HCT116 (cell line): Measurements from ENCODE around the gene TM4SF20.

Source experiments
- CBX3 ChIP-seq: IDR thresholded peaks from 2 replicates; pipeline ENCODE4 v1.6.1; 2012; ENCODE audit warnings: low read depth
- CEBPB ChIP-seq: IDR thresholded peaks from 2 replicates; pipeline ENCODE4 v1.6.1; 2012; ENCODE audit warnings: low read depth
- FOSL1 ChIP-seq: IDR thresholded peaks from 2 replicates; pipeline ENCODE4 v1.6.1; 2012; ENCODE audit warnings: low read depth
- POLR2A ChIP-seq: IDR thresholded peaks from 2 replicates; pipeline ENCODE4 v1.7.0; 2011; ENCODE audit warnings: borderline replicate concordance; ENCODE audit not compliant: insufficient read depth, insufficient read length; ENCODE audit errors: extremely low read depth
- POLR2AphosphoS5 ChIP-seq: IDR thresholded peaks from 2 replicates; pipeline ENCODE4 v1.6.1; 2011; ENCODE audit warnings: mild to moderate bottlenecking, low read depth, low read length, moderate library complexity
- SP1 ChIP-seq: IDR thresholded peaks from 2 replicates; pipeline ENCODE4 v1.6.1; 2012; ENCODE audit warnings: low read depth
- YY1 ChIP-seq: IDR thresholded peaks from 2 replicates; pipeline ENCODE4 v1.6.1; 2011; ENCODE audit warnings: low read length, low read depth, moderate library complexity, mild to moderate bottlenecking; ENCODE audit not compliant: insufficient replicate concordance; ENCODE audit errors: extremely low read depth
- ZFX ChIP-seq: fragments of 450-650 bp; IDR thresholded peaks from 2 replicates; pipeline ENCODE4 v1.6.1; 2017
- ZNF274 ChIP-seq: fragments of 200-500 bp; sonication (Bioruptor generic); IDR thresholded peaks from 2 replicates; pipeline ENCODE4 v1.6.1; 2014; ENCODE audit warnings: mild to moderate bottlenecking, low read depth, low read length, inconsistent platforms
- TF ChIP-seq, protein P1 (sequence below), 3 experiments: fragments of 200-600 bp in 1 of 3; sonication (generic) in 1 of 3; IDR thresholded peaks in 2 of 3; conservative IDR thresholded peaks in 1 of 3; 2 replicates each; pipeline ENCODE4 v1.5.1; 2012 to 2017; ENCODE audit warnings: low read depth in 2 of 3, low read length in 2 of 3, antibody characterized with exemption in 1 of 3, borderline replicate concordance in 1 of 3, control low read depth in 1 of 3, mild to moderate bottlenecking in 1 of 3, mixed read lengths in 1 of 3, mixed run types in 1 of 3, moderate library complexity in 1 of 3; ENCODE audit not compliant: insufficient read depth in 1 of 3
- TF ChIP-seq, protein P2 (sequence below): IDR thresholded peaks from 2 replicates; pipeline ENCODE4 v1.6.1; 2012
- TF ChIP-seq, protein P3 (sequence below): IDR thresholded peaks from 2 replicates; pipeline ENCODE4 v1.6.1; 2011; ENCODE audit warnings: mild to moderate bottlenecking, low read length, moderate library complexity; ENCODE audit not compliant: insufficient replicate concordance; ENCODE audit errors: extremely low read depth

DNA sequence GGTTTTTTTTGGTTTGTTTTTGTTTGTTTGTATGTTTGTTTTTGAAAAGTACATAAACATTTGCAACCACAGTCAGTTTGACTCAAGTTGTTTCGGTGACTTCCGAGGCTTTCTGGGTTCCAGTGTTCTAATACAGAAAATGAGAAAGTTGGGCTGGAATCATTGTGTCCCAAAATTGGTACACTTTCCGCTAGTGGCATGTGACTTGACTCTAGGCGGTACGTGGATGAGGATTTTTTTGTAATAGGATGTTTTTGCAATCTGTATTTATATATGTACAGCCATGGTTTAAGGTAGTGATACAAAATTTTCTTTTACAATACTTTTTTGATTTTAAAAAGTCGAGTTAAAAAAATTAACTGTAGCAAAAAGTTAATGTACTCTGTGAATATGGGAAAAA lies 52.3 kb downstream of the TM4SF20 start:
- TF ChIP-seq, protein P1, sequence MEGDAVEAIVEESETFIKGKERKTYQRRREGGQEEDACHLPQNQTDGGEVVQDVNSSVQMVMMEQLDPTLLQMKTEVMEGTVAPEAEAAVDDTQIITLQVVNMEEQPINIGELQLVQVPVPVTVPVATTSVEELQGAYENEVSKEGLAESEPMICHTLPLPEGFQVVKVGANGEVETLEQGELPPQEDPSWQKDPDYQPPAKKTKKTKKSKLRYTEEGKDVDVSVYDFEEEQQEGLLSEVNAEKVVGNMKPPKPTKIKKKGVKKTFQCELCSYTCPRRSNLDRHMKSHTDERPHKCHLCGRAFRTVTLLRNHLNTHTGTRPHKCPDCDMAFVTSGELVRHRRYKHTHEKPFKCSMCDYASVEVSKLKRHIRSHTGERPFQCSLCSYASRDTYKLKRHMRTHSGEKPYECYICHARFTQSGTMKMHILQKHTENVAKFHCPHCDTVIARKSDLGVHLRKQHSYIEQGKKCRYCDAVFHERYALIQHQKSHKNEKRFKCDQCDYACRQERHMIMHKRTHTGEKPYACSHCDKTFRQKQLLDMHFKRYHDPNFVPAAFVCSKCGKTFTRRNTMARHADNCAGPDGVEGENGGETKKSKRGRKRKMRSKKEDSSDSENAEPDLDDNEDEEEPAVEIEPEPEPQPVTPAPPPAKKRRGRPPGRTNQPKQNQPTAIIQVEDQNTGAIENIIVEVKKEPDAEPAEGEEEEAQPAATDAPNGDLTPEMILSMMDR (IDR thresholded peaks at IDR 0.05 in 2 of 3, conservative IDR thresholded peaks at IDR 0.05 in 1 of 3; ENCODE audit: borderline replicate concordance in 1 of 3, insufficient read depth in 1 of 3, low read depth in 2 of 3, low read length in 2 of 3): no peak
- TF ChIP-seq, protein P2, sequence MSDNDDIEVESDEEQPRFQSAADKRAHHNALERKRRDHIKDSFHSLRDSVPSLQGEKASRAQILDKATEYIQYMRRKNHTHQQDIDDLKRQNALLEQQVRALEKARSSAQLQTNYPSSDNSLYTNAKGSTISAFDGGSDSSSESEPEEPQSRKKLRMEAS: no peak
- no peak for TF ChIP-seq YY1
- no peak for TF ChIP-seq ZNF274
- no peak for TF ChIP-seq FOSL1
- no peak for TF ChIP-seq ZFX
- TF ChIP-seq CBX3: no peak
- no peak for TF ChIP-seq POLR2A
- no peak for TF ChIP-seq SP1
- TF ChIP-seq, protein P3, sequence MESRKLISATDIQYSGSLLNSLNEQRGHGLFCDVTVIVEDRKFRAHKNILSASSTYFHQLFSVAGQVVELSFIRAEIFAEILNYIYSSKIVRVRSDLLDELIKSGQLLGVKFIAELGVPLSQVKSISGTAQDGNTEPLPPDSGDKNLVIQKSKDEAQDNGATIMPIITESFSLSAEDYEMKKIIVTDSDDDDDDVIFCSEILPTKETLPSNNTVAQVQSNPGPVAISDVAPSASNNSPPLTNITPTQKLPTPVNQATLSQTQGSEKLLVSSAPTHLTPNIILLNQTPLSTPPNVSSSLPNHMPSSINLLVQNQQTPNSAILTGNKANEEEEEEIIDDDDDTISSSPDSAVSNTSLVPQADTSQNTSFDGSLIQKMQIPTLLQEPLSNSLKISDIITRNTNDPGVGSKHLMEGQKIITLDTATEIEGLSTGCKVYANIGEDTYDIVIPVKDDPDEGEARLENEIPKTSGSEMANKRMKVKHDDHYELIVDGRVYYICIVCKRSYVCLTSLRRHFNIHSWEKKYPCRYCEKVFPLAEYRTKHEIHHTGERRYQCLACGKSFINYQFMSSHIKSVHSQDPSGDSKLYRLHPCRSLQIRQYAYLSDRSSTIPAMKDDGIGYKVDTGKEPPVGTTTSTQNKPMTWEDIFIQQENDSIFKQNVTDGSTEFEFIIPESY: no peak
- no peak for TF ChIP-seq POLR2AphosphoS5
- no peak for TF ChIP-seq CEBPB
